ENCODE results near the gene OR10A3.
"Not testable (repeated sequence)": the region's sequence is repeated elsewhere in the genome, so short reads cannot be mapped to it uniquely, and the experiment has no call there.

Gene OR10A3

DNA sequence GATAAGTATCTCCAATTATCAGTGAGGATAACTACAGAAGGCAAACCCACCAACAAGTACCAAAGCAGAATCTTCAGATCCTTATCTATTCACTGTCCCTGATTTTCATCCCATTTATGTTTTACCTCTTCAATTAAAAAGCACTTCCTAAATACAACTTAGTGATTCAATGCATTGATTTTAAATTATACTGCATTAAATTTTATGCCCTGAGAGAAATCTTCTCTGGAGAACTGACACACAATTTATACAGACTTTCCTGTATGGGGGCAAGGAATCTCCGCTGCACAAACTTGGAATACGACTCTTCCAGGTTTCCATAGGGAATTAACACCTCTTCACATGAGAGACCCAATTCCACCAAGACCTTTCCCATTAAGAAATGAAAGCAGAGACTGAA is at the start of gene OR10A3:
OR10A3 (minus strand) TSS at position 101 of the 400 bp plus-strand sequence. CDS start 2,188 bp downstream, outside the sequence.
- no peak for DNase-seq (ENCODE audit: low spot score)

- DNase-seq (ENCODE audit: low spot score) = not testable (repeated sequence)
These were observed 46.0 kb upstream of the OR10A3 start for GRCh38 chr11:7987560-7987883.

DNA sequence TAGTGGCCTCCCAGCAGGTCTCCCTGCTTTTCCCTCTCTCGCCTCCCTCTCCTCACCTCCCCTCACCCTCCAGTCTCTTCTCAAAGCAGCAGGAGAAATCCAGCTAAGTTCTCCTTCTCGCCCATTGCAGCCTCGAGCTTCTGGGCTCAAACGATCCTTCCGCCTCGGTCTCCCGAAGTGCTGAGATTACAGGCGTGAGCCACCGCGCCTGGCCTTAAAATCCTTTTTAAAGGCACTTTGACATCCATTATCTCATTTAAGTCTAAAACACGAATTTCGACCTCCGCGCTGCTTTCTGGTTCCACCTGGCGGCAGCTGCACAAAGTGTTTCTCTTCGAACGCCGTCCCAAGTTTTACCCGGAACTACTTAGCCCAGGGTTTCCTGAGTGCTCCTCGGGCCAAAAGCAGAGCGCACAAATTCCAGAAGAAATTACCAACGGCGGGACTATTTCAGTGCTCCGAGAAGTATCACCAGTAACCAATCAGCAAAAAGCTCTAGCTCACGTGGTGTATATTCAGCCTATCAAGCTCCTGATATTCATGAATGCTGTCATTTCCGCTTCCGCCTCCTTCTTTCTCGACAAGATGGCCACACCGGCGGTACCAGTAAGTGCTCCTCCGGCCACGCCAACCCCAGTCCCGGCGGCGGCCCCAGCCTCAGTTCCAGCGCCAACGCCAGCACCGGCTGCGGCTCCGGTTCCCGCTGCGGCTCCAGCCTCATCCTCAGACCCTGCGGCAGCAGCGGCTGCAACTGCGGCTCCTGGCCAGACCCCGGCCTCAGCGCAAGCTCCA is 45.5 kb upstream of the OR10A3 start, which contains the start of gene EIF3F:
EIF3F (plus strand) TSS at position 570 of the 792 bp plus-strand sequence; CDS start at position 586, 16 bp downstream.
- DNase-seq (ENCODE audit: low spot score) = peak; percentile 98

GRCh38 chr11:7983832-7984590 is 42.5 kb upstream of the OR10A3 start:
- DNase-seq (ENCODE audit: low spot score) = no peak

- DNase-seq (ENCODE audit: low spot score) = no peak
These were observed 41.1 kb upstream of the OR10A3 start for GRCh38 chr11:7982582-7983119.

DNA sequence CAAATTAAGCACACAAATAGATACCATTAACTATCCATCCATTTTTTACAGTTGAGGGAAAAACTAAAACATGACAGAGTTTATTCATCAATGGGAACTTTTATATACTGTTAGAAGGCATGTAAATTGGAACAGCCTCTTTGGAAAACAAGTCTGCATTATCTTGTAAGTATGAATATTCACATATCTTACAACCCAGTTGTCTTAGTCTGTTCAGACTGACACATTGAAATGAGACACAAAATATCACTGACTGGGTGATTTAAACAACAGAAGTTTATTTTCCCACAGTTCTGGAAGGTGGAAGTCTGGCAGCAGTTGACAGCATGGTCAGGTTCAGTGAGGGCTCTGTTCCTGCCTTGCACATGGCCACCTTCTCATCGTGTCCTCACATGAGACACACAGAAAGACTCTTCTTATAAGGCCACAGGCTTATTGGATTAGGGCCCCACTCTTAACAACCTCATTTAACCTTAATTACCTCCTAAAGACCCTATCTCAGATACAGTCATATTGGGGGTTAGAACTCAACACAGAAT is 40.2 kb upstream of the OR10A3 start:
- no peak for DNase-seq (ENCODE audit: low spot score)

DNA sequence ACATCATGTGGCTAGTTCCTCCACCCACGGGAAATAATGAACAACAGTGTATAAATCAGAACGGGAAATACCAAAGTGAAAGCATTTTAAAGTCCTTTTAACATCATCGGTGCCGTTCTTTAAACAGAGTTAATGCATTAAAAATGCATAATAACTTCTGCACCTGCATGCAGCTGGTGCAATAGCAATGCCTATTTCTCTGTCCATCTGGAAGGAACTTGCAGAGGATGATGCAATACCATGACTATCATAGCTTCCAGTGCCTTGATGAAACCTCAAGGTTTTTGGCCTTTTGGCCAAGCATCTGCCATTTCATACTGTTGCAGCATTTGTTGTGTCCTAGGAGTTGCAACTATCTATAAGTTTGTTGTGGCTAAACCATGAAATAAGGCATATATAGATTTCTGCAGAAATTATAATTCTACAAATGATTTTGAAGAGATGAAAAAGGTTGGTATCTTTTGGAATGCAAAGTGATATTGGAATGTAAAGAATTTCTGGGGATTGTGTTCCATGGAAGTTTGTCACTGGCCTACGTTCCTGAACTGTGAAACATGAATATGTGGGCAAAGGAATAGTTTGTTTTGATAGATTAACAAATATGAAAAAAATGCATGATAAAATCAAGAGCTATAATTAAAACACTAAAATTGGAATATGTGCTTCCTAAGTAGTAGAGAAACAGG is 35.9 kb upstream of the OR10A3 start:
- DNase-seq (ENCODE audit: low spot score) = no peak

DNA sequence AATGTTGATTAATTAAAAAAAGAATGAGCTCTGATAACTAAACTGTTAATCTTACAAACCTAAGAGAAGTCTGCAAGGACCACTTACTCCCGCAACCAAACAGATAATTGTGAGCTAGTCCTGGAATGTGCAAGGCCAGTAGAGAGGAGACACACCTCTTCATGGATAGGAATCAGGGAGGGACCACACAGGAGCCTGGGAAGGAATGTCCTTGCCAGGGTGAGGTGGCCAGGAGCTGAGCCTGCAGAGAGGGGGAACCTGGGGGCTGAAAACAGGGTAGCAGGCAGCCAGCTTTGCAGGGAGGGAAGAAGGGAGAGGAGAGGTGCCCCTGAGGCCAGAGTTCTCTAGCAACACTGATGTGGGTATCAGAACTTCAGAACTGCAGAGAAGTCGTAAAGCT is 33.2 kb upstream of the OR10A3 start:
- no peak for DNase-seq (ENCODE audit: low spot score)

DNA sequence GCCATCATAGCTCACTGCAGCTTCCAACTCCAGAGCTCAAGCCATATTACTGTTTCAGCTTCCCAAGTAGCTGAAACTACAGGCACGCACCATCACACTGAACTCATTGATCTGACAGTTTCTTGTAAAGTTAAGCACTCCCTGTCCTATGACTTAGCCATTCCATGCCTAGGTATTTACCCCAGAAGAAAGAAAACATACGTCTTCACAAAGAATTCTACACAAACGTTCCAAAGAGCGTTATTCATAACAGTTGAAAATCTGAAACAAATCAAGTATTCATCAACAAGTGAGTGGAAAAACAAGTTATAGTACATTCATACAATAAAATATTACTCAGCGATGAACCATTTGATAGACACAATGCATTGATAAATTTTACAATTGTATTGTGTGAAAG is 31.5 kb upstream of the OR10A3 start:
- DNase-seq (ENCODE audit: low spot score) = no peak

GRCh38 chr11:7971846-7972245 is 30.3 kb upstream of the OR10A3 start:
- no peak for DNase-seq (ENCODE audit: low spot score)

GRCh38 chr11:7969756-7970646 is 28.5 kb upstream of the OR10A3 start:
- DNase-seq (ENCODE audit: low spot score) = no peak

GRCh38 chr11:7968686-7969085 is 27.2 kb upstream of the OR10A3 start:
- DNase-seq (ENCODE audit: low spot score) = no peak

DNA sequence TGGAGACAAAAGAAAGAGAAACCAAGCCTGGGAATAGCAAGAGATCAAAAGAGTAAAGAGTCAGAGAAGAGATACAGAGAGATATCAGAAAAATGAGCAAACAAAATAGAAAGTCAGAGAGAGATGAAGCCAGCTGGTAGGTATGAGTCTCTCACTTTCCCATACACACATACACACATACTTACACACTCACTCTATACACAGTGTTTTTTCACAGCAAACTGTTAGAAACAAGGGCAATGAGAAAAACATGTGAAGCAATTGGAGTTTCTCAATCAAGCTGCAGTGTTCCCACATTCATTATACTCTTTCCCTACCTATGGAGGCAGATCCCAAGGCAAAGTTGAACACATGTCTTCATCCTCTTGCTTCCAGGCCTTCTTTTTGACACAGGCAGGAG is 26.3 kb upstream of the OR10A3 start:
- no peak for DNase-seq (ENCODE audit: low spot score)

GRCh38 chr11:7967097-7967496 is 25.6 kb upstream of the OR10A3 start:
- DNase-seq (ENCODE audit: low spot score) = no peak

DNA sequence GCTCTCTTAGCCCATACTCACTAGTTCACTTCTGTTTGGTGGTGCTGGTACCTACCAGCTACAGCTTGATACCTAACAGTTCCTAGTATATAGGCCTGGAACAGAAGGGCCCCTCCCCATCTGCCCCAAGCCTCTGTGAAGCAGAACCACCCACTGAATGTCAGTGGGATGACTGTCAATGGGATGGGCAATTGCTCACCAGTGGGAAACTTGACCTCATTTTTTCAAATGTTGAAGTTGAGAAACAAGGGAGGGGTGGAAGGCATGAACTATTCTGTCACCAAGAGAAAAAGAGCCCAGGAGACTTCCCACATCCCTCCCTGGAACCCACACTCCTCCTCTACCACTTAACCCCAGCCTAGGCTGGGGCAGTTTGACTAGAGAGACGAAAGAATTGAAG is 23.9 kb upstream of the OR10A3 start, which contains the start of gene NLRP10:
NLRP10 (minus strand) TSS at position 62 of the 400 bp plus-strand sequence. CDS start 1,952 bp downstream, outside the sequence.
- DNase-seq (ENCODE audit: low spot score) = no peak

DNA sequence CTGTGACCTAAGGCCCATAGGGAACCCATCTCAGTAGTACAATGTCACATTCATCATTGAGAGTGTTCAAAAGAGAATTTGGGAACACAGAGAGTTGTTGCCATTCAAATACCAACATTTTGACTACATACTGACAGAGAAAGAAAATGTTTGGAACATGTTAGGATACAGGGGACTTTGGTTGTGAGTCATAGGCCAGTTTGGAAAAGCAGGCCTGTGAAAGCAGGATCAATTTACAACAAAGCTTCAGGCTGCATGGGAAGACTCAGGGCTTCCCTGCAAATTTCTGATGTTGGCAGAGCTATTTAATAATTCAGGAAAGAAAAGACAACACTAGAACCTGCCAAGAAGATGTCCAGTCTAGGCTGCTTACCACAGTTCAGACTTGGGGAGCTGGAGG is 23.4 kb upstream of the OR10A3 start:
- no peak for DNase-seq (ENCODE audit: low spot score)

DNA sequence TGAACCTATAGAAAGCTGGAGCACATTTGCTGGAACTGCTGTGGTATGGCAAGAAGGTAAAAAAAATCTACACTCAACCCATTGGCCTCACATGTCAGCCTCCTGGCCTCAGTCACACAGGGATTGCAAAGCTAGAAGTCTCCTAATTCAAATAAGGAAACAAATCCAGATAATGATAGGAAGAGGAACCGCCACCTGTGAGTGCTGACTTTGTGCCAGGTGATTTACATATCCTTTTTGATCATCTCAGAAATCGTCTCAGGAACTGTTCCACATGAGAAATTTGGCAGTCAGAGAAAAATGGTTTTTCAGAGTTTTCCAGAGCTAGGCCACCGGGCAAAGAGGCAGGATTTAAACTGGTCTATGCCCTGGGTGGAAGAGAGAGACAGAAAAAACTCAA is 22.8 kb upstream of the OR10A3 start:
- no peak for DNase-seq (ENCODE audit: low spot score)

- DNase-seq (ENCODE audit: low spot score) = no peak
These were observed 13.7 kb upstream of the OR10A3 start for GRCh38 chr11:7955191-7955590.

DNA sequence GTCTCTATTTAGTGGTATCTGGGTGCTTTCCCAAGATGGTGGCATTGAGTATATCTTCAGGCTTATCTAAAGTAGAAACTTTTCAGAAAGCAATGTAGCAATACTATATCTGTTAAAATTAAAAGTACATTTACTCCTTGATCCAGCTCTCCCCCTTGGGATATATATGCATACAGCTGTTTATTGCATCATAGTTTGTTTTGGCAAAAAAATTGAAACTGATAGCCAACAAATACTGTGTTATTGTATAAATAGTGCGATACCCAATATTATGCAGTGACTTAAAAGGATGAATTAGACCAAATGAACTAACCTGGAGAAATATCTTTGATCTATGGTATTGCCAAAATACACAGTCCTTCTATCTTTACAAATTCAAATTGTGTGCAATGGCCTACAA is 8.4 kb upstream of the OR10A3 start:
- no peak for DNase-seq (ENCODE audit: low spot score)

- no peak for DNase-seq (ENCODE audit: low spot score)
These were observed 2.6 kb upstream of the OR10A3 start for GRCh38 chr11:7944123-7944522.

- DNase-seq (ENCODE audit: low spot score) = no peak
These were observed 362 bp downstream of the OR10A3 start for GRCh38 chr11:7941146-7941545.

Measured in LoVo (cell line).